ENCODE results near the gene HSD17B4.
"Not testable (repeated sequence)": the region's sequence is repeated elsewhere in the genome, so short reads cannot be mapped to it uniquely, and the experiment has no call there.

Gene HSD17B4

DNA sequence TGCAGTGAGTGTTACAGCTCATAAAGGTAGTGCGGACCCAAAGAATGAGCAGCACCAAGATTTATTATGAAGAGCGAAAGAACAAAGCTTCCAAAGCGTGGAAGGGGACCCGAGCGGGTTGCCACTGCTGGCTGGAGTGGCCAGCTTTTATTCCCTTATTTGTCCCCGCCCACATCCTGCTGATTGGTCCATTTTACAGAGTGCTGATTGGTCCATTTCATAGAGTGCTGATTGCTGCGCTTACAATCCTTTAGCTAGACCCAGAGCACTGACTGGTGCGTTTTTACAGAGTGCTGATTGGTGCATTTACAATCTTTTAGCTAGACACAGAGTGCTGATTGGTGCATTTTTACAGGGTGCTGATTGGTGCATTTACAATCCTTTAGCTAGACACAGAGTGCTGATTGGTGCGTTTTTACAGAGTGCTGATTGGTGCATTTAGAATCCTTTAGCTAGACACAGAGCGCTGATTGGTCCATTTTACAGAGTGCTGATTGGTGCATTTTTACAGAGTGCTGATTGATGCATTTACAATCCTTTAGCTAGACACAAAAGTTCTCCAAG lies 19.5 kb upstream of the HSD17B4 start:
- not testable (repeated sequence) for DNase-seq

GRCh38 chr5:119435436-119436132 lies 16.7 kb upstream of the HSD17B4 start:
- no peak for DNase-seq

DNA sequence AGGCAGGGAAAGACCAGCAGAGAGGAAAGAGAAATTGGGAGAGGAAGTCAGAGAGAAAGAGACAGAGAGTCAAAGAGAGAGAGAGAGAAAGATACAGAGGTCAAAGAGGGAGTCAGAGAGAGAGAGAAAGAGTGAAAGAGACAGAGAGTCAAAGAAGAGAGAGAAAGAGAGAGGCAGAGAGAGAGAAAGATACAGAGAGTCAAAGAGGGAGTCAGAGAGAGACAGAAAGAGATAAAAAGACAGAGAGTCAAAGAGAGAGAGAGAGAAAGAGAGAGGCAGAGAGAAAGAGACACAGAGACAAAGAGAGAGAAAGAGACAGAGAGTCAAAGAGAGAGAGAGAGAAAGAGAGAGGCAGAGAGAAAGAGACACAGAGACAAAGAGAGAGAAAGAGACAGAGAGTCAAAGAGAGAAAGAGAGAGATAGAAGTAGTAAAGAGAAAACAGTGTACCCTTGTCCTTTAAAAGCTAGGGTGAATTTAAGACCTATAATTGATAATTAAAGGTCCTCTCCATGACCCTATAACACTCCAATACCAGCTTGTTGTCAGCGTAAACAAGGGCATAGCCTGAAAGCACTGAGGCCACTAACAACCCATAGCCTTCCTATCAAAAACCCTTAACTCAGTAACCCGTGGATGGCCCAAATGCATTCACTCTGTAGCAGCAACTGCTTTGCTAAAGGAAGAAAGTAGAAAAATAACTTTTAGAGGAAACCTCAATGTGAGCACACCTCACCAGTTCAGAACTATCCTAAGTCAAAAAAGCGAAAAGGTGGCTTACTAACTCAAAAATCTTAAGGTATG lies 14.3 kb upstream of the HSD17B4 start:
- DNase-seq, result not testable (repeated sequence)

DNA sequence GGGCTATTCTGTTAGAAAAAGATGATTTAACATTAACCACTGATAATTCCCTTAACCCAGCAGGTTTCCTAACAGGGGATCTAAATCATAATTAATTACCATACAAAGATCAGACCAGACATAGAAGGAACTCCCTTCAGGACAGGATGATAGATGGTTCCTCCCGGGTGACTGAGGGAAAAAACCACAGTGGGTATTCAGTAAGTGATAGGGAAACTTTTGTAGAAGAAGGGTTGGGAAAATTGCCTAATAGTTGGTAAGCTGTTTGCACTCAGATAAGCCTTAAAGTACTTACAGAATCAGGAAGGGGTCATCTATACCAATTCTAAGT lies 13.7 kb upstream of the HSD17B4 start:
- not testable (repeated sequence) for DNase-seq

DNA sequence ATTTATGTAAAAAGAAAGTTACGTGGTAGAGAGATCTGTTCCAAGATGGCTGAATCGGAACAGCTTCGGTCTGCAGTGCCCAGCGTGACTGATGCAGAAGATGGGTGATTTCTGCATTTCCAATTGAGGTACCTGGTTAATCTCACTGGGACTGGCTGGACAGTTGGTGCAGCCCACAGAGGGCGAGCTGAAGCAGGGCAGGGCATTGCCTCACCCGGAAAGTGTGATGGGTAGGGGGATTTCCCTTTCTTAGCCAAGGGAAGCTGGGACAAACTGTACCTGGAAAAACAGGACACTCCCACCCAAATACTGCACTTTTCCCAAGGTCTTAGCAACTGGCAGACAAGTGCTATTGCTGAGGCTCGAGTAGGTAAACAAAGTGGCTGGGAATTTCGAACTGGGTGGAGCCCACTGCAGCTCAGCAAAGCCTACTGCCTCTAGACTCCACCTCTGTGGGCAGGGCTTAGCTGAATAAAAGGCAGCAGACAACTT lies 13.1 kb upstream of the HSD17B4 start:
- DNase-seq, result no peak

- not testable (repeated sequence) for DNase-seq
Measured at GRCh38 chr5:119439632-119440031, 12.7 kb upstream of the HSD17B4 start.

DNA sequence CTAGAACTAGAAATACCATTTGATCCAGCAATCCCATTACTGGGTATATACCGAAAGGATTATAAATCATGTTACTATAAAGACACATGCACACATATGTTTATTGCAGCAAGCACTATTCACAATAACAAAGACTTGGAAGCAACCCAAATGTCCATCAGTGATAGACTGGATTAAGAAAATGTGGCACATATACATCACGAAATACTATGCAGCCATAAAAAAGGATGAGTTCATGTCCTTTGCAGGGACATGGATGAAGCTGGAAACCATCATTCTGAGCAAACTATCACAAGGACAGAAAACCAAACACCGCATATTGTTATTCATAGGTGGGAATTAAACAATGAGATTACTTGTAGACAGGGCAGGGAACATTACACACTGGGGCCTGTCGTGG lies 7.7 kb upstream of the HSD17B4 start:
- DNase-seq, result not testable (repeated sequence)

- no peak for DNase-seq
Measured at GRCh38 chr5:119445544-119445943, 6.8 kb upstream of the HSD17B4 start.

DNA sequence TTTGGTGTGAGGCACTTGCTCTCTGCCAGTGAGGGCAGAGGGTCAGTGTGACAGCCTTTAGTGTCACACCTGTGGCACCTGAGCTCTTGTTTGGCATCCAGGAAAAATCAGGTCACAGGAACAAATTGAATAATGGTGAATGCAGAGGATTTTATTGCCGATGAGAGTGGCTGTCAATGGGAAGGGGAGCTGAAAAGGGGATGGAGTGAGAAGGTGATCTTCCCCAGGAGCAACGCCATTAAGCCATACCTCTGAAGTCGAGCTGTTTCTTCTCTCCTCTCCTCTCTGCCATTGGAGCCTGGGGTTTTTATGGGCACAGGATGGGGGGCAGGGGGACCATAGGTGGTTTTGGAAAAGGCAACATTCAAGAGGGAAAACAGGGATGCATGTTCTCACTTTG lies 2.4 kb upstream of the HSD17B4 start:
- DNase-seq, result no peak

DNA sequence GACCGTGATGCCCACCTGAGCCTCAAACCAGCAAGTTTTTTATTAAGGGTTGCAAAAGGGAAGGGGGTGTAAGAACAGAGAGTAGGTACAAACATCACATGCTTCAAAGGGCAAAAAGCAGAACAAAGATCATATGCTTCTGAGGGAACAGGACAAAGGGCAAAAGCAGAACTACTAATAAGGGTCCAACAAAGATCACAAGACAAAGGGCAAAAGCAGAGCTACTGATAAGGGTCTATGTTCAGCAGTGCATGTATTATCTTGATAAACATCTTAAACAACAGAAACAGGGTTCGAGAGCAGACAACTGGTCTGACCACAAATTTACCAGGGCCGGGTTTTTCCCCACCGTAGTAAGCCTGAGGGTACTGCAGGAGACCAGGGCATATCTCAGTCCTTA lies 1.7 kb upstream of the HSD17B4 start:
- DNase-seq, result not testable (repeated sequence)

- no peak for DNase-seq
Measured at GRCh38 chr5:119451561-119451960, 736 bp upstream of the HSD17B4 start.

DNA sequence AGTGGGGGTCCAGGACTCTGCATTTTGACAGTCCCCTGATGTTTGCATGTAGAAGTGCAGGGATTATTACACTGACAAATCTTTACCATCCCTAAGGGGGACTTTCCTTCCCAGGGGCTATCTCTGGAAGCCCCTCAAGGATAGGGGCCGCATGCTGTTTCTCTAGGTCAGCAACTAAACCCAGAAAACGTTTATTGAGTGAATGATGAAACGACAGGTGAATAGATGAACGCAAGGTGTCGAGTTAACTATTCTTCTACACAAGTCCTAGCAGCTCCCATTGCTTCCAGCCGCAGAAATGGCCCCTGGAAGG lies 281 bp upstream of the HSD17B4 start:
- DNase-seq, result no peak

- no peak for DNase-seq
Measured at GRCh38 chr5:119453040-119453373, 710 bp downstream of the HSD17B4 start.

- DNase-seq, result no peak
Measured at GRCh38 chr5:119454171-119454570, 1.9 kb downstream of the HSD17B4 start.

DNA sequence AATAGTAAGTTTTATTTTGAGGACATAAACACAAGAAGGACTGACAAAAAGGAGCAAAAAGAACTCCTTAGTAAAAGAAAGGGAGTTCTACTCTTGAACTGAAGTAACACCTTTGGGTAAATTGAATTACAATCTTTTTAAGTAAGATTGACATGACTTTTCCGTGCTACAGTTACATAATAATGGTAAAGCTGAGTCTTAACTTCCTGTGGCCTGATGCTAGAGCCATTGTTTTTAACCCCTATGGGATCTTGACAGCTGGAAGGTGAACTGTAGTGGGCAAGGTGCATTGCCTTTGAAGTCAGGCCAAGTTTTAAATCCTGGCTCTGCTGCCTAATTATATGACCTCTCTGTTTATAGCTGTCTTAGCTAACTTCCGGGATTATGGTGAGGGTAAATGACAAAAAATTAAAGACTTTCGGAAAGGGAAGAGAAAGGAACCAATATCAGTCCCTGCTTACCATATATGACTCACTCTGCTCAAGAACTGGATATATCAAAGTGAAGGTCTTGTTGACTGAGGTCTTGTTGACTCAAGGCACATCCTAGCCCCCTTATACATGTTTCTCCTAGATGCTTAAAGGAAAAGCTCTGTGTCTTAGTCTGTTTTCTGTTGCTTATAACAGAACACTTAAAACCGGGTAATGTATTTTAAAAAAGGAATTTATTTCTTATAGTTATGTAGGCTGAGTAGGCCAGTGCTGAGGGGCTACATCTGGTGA lies 6.8 kb downstream of the HSD17B4 start:
- no peak for DNase-seq

GRCh38 chr5:119465640-119466039 lies 13.3 kb downstream of the HSD17B4 start:
- DNase-seq, result no peak

DNA sequence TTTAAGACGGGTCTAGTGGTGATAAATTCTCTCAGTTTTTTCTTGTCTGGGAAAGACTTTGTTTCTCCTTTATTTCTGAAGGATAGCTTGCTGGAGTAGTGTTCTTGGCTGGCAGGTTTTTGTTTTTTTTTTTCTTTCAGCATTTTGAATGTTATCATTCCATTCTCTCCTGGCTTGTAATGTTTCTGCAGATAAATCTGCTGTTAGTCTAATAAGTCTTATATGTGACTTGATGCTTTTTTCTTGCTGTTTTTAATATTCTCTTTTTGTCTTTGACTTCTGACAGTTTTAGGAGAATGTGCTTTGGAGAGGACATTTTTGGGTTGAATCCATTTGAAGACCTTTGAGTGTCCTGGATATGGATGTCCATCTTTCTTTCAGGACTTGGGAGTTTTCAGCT lies 16.0 kb downstream of the HSD17B4 start:
- DNase-seq, result no peak

GRCh38 chr5:119470105-119470763 lies 17.9 kb downstream of the HSD17B4 start:
- DNase-seq, result no peak

DNA sequence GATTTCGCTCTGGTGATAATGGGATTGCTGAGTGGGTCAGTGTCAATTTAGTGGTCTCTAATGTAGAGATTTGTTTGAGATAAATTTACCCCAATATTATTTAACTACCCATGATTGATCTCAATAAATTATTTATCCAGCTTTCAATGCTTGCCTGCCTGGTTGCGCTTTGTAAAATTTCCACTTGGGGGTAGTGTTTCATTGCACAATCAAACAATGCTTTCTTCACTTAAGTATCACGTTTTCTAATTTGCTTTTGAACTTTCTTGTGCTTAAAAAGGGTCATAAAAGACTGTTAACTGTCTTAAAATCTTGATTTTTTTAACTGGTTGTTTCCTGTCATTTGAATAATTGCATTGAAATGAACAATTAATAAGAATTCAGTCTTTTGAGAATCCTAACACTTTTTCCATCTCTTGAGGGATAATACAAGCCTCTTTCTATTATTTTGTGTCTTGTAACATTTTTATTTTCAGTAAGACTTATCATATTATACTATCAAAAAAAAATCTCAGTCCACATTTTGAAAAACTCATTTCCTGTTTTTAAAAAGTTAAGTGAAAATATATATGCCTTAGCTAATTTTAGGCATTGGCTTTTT lies 18.7 kb downstream of the HSD17B4 start:
- no peak for DNase-seq

DNA sequence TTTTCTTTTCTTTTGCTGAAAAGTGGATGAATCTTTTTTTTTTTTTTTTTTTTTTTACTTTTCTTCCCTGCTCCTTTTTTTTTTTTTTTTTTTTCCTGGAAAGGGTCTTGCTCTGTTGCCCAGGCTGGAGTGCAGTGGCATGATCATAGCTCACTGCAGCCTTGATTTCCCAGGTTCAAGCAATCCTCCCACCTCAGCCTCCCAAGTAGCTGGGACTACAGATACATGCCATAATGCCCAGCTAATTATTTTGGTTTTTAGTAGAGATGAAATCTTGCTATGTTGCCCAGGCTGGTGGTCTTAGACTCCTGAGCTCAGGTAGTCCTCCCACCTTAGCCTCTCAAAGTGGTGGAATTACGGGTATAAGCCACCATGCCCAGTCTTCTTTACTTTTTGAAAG lies 20.9 kb downstream of the HSD17B4 start:
- DNase-seq, result no peak

DNA sequence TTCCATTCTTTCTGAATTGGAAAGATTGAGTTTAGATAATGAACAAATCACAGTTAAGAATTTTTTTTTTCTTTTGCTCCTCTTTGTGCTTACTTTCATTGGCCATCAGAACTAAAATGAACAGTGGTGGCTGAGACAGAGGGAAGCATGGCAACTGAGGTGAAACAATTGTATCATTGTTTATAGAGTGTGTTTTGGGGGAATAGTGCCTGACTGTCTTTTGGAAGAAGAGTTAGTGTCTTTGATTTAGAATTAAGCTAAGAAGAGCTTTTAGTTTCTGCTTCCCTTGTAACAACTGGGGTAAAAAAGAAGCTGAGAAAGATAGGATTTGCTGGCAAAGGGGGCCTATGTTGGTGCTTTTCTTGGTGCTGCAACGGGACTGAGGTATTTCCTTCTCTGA lies 24.0 kb downstream of the HSD17B4 start:
- no peak for DNase-seq

GRCh38 chr5:119478781-119479180 lies 26.5 kb downstream of the HSD17B4 start:
- no peak for DNase-seq

DNA sequence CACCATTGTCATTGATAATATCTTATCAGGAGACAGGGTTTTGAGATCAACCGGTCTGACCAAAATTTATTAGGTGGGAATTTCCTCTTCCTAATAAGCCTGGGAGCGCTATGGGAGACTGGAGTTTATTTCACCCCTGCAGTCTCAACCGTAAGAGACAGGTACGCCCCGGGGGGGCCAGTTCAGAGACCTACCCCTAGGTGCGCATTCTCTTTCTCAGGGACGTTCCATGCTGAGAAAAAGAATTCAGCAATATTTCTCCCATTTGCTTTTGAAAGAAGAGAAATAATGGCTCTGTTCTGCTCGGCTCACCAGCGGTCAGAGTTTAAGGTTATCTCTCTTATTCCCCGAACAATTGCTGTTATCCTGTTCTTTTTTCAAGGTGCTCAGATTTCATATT lies 28.3 kb downstream of the HSD17B4 start:
- DNase-seq, result not testable (repeated sequence)

All from NCI-H2171 treated with DMSO at 0.1 percent for 48 hours (cell line).